B cell (primary cell): Measurements from ENCODE around the gene CD33. TPM values are rescaled to one million over a fixed set of nuclear protein-coding genes. Genes with fewer than 3 reads are reported as not detected.

ENCODE experiments used
- ATAC-seq: fragments of 200-7000 bp; cut with Tn5 transposase; one replicate; pipeline ENCODE4 v1.10.0; 2021; ENCODE audit warnings: low read depth, mild to moderate bottlenecking, moderate number of reproducible peaks, moderate library complexity
- CTCF ChIA-PET: fragments of 350-600 bp; sonication (Branson Sonifier 250); formaldehyde crosslinking; loops from one replicate; lab custom pipeline; 2021; ENCODE audit warnings: antibody characterized with exemption, inconsistent platforms; lab: Charles Lee
- POLR2A ChIA-PET: fragments of 350-600 bp; sonication (Branson Sonifier 250); formaldehyde crosslinking; loops from one replicate; lab custom pipeline; 2021; ENCODE audit warnings: antibody characterized with exemption; lab: Charles Lee
- DNase-seq: peaks from one replicate; pipeline ENCODE4 v3.0.0; 2013
- H2AFZ ChIP-seq: 2 replicates; pipeline ENCODE4 v1.6.1; 2012; ENCODE audit warnings: mild to moderate bottlenecking, low read depth, low read length; ENCODE audit not compliant: insufficient read depth, poor library complexity, severe bottlenecking
- H3K27ac ChIP-seq, 2 donors: 1 replicate in 1 of 2; 2 replicates in 1 of 2; pipeline ENCODE4 v1.5.1; 2012 to 2013; ENCODE audit warnings: low read length in 2 of 2, mild to moderate bottlenecking in 2 of 2, moderate library complexity in 1 of 2
- H3K27me3 ChIP-seq, 4 experiments: fragments of 200-600 bp in 1 of 4; sonication (generic) in 1 of 4; replicated peaks in 1 of 4; 1 replicate in 2 of 4; 2 replicates in 2 of 4; pipeline versions ENCODE4 v1.6.1 to v1.7.0; 2013 to 2016; ENCODE audit warnings: low read length in 3 of 4, mild to moderate bottlenecking in 2 of 4, mixed read lengths in 1 of 4, moderate library complexity in 1 of 4; ENCODE audit not compliant: insufficient read depth in 4 of 4, control insufficient read depth in 3 of 4; ENCODE audit errors: control extremely low read depth in 1 of 4
- H3K36me3 ChIP-seq, 2 experiments: replicated peaks in 1 of 2; 1 replicate in 1 of 2; 2 replicates in 1 of 2; pipeline versions ENCODE4 v1.6.1 to v1.7.1; 2013; ENCODE audit warnings: low read length in 1 of 2; ENCODE audit not compliant: insufficient read depth in 2 of 2, control insufficient read depth in 1 of 2; ENCODE audit errors: control extremely low read depth in 1 of 2, extremely low read depth in 1 of 2
- H3K4me1 ChIP-seq, 2 donors: fragments of 200-600 bp in 1 of 2; sonication (generic) in 1 of 2; 1 replicate in 1 of 2; 2 replicates in 1 of 2; pipeline versions ENCODE4 v1.5.1 to v1.6.1; 2013 to 2017; ENCODE audit warnings: low read length in 2 of 2; ENCODE audit not compliant: control insufficient read depth in 2 of 2, insufficient read depth in 2 of 2
- H3K4me2 ChIP-seq: replicated peaks from 2 replicates; pipeline ENCODE3; 2012; ENCODE audit warnings: mild to moderate bottlenecking, low read depth, low read length; ENCODE audit not compliant: poor library complexity, severe bottlenecking
- H3K4me3 ChIP-seq, 5 experiments: fragments of 200-600 bp in 1 of 5; sonication (generic) in 1 of 5; 1 replicate in 3 of 5; 2 replicates in 2 of 5; pipeline versions ENCODE4 v1.5.1 to v1.7.0; 2011 to 2016; ENCODE audit warnings: low read length in 4 of 5, mild to moderate bottlenecking in 4 of 5, low read depth in 2 of 5, control low read depth in 1 of 5, moderate library complexity in 1 of 5; ENCODE audit not compliant: insufficient read depth in 1 of 5; ENCODE audit errors: control extremely low read depth in 1 of 5, extremely low read depth in 1 of 5
- H3K79me2 ChIP-seq: fragments of 200-600 bp; sonication (generic); one replicate; pipeline ENCODE4 v1.6.0; 2016; ENCODE audit warnings: low read length; ENCODE audit not compliant: control insufficient read depth, insufficient read depth
- H3K9ac ChIP-seq: fragments of 200-600 bp; sonication (generic); 2 replicates; pipeline ENCODE4 v1.6.1; 2017; ENCODE audit warnings: mild to moderate bottlenecking, low read length, moderate library complexity
- H3K9me3 ChIP-seq, 3 donors: one replicate each; pipeline versions ENCODE4 v1.6.1 to v1.7.1; 2013; ENCODE audit warnings: low read length in 2 of 3; ENCODE audit not compliant: control insufficient read depth in 2 of 3, insufficient read depth in 1 of 3; ENCODE audit errors: control extremely low read depth in 1 of 3
- H4K20me1 ChIP-seq: 2 replicates; pipeline ENCODE4 v1.6.0; 2012; ENCODE audit warnings: mild to moderate bottlenecking, low read length; ENCODE audit not compliant: insufficient read depth, control insufficient read depth, poor library complexity, severe bottlenecking
- H3K27ac Mint-ChIP-seq: one replicate; pipeline ENCODE4 v1.8.0; 2021; ENCODE audit warnings: mixed read lengths
- H3K27me3 Mint-ChIP-seq: one replicate; pipeline ENCODE4 v1.8.0; 2021; ENCODE audit warnings: mixed read lengths
- H3K4me1 Mint-ChIP-seq: one replicate; pipeline ENCODE4 v1.8.0; 2021; ENCODE audit warnings: mixed read lengths
- H3K4me3 Mint-ChIP-seq: one replicate; pipeline ENCODE4 v1.8.0; 2021; ENCODE audit warnings: mixed read lengths
- H3K9me3 Mint-ChIP-seq: one replicate; pipeline ENCODE4 v1.8.0; 2022; ENCODE audit warnings: mixed read lengths; ENCODE audit not compliant: insufficient read depth
- CTCF ChIP-seq: fragments of 200-600 bp; IDR thresholded peaks from one replicate; pipeline ENCODE4 v1.8.0; 2022; ENCODE audit warnings: antibody characterized with exemption, mild to moderate bottlenecking
- EZH2 ChIP-seq: IDR thresholded peaks from 2 replicates; pipeline ENCODE4 v1.6.1; 2012; ENCODE audit warnings: borderline replicate concordance, low read depth, mild to moderate bottlenecking, moderate library complexity, low read length; ENCODE audit not compliant: insufficient read depth, poor library complexity, severe bottlenecking
- WGBS: methylation state at CpG from one replicate; pipeline ENCODE4 v1.1.5; 2013; ENCODE audit warnings: missing lambda C conversion rate; ENCODE audit not compliant: insufficient coverage; 5-methylcytosine and 5-hydroxymethylcytosine counted together
- intact Hi-C: fragments of 100-400 bp; cut with micrococcal nuclease; formaldehyde crosslinking; loops from one replicate; pipeline ENCODE4 v1.10.0; 2022
- polyA plus RNA-seq: library from polyadenylated mRNA; depleted of rRNA; stranded (reverse); fragments of >200 nt; gene quantifications from 2 replicates; pipeline ENCODE4 v1.2.3, GENCODE V29; 2012
- total RNA-seq, 2 donors: library from RNA; stranded (reverse); fragments of 120-200 nt in 1 of 2; gene quantifications; 1 replicate in 1 of 2; 2 replicates in 1 of 2; pipeline versions ENCODE4 v1.2.3 to v1.2.4, GENCODE V29; 2013 to 2022

Gene CD33
- total and polyA plus RNA-seq, 2 donors (not counting 1 experiment from before 2014, with no cell fraction given) = 1.3 TPM; not detected in 1

- Mint-ChIP-seq H3K9me3 (no peaks in the 10 kb centered on the region), H3K27me3 (peaks cover 10% of the 10 kb centered on the region), H3K4me3 (no peak overlapping the region), H3K4me1 (no peaks in the 10 kb centered on the region), H3K27ac (no peak overlapping the region)
- Histone ChIP-seq H4K20me1 (no peaks in the 10 kb centered on the region), H2AFZ (no peak overlapping the region), H3K4me1 (no peaks in the 10 kb centered on the region), H3K36me3 (no peaks in the 10 kb centered on the region), H3K4me3 (no peak overlapping the region), H3K27ac (no peak overlapping the region), H3K9me3 (no peaks in the 10 kb centered on the region), H3K27me3 (no peaks in the 10 kb centered on the region), H3K4me2 (no peak overlapping the region), H3K9ac (no peak overlapping the region), H3K79me2 (no peaks in the 10 kb centered on the region)
- intact Hi-C loops = no loop called here
- CTCF ChIA-PET = no interaction called here
- TF ChIP-seq CTCF = no peak
- POLR2A ChIA-PET = no interaction called here
- DNase-seq (no peak), ATAC-seq (no peak)
- 97% methylated on average over 8 of the region's 9 CpGs for WGBS
These were observed 32.2 kb upstream of the CD33 start for GRCh38 chr19:51192689-51193088.

GRCh38 chr19:51194527-51195315 lies 30.2 kb upstream of the CD33 start:
- H3K9ac ChIP-seq = no peak overlapping the region
- intact Hi-C loops = no loop called here
- CTCF ChIA-PET = no interaction called here

More at GRCh38 chr19:51194527-51195315, 30.2 kb upstream of the CD33 start:
- H3K4me3 ChIP-seq = no peak overlapping the region
- WGBS = 79% methylated on average over 13 of the region's 21 CpGs
- DNase-seq = no peak
- H3K36me3 ChIP-seq = no peaks in the 10 kb centered on the region
- ATAC-seq = peak; percentile 75
- H4K20me1 ChIP-seq = no peaks in the 10 kb centered on the region
- no peak overlapping the region for H3K27ac ChIP-seq
- no peaks in the 10 kb centered on the region for H3K4me1 Mint-ChIP-seq
- H3K4me2 ChIP-seq = no peak overlapping the region
- H3K4me1 ChIP-seq = no peaks in the 10 kb centered on the region
- TF ChIP-seq CTCF = no peak
- no peak for TF ChIP-seq EZH2
- no peaks in the 10 kb centered on the region for H3K27me3 ChIP-seq
- POLR2A ChIA-PET = no interaction called here
- no peak overlapping the region for H3K27ac Mint-ChIP-seq
- peaks cover 5% of the 10 kb centered on the region for H3K27me3 Mint-ChIP-seq
- no peaks in the 10 kb centered on the region for H3K9me3 ChIP-seq
- no peaks in the 10 kb centered on the region for H3K9me3 Mint-ChIP-seq
- H3K4me3 Mint-ChIP-seq = no peak overlapping the region
- no peak overlapping the region for H2AFZ ChIP-seq
- H3K79me2 ChIP-seq = no peaks in the 10 kb centered on the region
